Gastroesophageal sphincter (tissue), 3 donors: ENCODE data around the gene TCF12.

Experiments used
- EP300 ChIP-seq: sonication (generic); formaldehyde crosslinking; IDR thresholded peaks from one replicate; pipeline ENCODE4 v1.6.1; 2017; ENCODE audit warnings: antibody characterized with exemption, mild to moderate bottlenecking
- POLR2A ChIP-seq, 2 donors: fragments of 450-650 bp; IDR thresholded peaks; one replicate each; pipeline ENCODE4 v1.6.1; 2017; ENCODE audit warnings: antibody characterized with exemption in 2 of 2, mild to moderate bottlenecking in 2 of 2, moderate library complexity in 1 of 2
- TF ChIP-seq, protein P1 (sequence below), 4 experiments: fragments of 200-600 bp in 2 of 4; fragments of 450-650 bp in 2 of 4; sonication (generic) in 1 of 4; IDR thresholded peaks; one replicate each; pipeline ENCODE4 v1.5.1; 2017 to 2019; ENCODE audit warnings: antibody characterized with exemption in 4 of 4, mild to moderate bottlenecking in 2 of 4, moderate library complexity in 2 of 4

DNA sequence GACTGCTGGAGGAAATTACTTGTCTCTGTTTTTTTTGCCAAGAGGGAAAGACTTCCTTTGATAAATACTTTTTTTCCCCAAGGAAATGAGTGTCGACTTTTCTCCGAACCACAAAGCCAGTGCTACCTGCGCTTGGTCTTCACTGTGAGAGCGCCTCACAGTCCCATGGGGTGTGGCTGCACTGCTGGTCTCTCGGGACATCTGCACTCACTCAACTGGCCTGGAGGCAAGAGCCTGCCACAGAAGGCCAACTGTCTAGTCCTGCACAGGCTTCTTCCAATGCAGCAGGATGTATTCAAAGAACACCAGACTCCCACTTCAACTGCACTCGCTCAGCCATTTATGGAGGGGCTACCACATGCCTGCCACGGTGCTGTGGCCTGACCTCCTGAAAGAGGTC is 417.3 kb downstream of the TCF12 start:
- TF ChIP-seq, protein P1, sequence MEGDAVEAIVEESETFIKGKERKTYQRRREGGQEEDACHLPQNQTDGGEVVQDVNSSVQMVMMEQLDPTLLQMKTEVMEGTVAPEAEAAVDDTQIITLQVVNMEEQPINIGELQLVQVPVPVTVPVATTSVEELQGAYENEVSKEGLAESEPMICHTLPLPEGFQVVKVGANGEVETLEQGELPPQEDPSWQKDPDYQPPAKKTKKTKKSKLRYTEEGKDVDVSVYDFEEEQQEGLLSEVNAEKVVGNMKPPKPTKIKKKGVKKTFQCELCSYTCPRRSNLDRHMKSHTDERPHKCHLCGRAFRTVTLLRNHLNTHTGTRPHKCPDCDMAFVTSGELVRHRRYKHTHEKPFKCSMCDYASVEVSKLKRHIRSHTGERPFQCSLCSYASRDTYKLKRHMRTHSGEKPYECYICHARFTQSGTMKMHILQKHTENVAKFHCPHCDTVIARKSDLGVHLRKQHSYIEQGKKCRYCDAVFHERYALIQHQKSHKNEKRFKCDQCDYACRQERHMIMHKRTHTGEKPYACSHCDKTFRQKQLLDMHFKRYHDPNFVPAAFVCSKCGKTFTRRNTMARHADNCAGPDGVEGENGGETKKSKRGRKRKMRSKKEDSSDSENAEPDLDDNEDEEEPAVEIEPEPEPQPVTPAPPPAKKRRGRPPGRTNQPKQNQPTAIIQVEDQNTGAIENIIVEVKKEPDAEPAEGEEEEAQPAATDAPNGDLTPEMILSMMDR (IDR thresholded peaks at IDR 0.05): no peak
- TF ChIP-seq EP300 (no peak), POLR2A (IDR thresholded peaks at IDR 0.05) (no peak)
